NCI-H1105 treated with DMSO at 0.1 percent for 48 hours (cell line): ENCODE results near the gene TNS3.

ENCODE experiments used
- DNase-seq: peaks from one replicate; lab custom pipeline; 2025; lab: John Stamatoyannopoulos, UW

The TNS3 gene

DNA sequence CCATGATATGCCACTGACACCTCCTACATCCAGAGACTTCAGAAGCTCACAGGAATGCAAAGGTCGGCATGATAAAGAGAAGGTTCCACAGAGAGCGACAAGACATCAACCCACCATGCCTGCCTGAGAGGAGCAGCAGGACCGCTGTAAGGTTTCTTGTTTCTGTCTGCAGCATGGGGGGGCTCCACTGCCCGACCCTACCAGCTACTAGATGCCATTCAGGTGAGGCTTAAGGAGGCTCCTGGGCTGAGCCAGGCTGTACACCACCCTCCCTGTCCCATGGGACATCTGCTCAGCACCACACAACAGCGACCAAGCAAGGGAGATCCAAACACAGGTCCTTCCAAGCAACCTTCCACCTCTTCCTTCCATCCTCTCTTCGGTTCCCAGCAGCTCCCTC lies 234.6 kb downstream of the TNS3 start:
- DNase-seq = no peak

DNA sequence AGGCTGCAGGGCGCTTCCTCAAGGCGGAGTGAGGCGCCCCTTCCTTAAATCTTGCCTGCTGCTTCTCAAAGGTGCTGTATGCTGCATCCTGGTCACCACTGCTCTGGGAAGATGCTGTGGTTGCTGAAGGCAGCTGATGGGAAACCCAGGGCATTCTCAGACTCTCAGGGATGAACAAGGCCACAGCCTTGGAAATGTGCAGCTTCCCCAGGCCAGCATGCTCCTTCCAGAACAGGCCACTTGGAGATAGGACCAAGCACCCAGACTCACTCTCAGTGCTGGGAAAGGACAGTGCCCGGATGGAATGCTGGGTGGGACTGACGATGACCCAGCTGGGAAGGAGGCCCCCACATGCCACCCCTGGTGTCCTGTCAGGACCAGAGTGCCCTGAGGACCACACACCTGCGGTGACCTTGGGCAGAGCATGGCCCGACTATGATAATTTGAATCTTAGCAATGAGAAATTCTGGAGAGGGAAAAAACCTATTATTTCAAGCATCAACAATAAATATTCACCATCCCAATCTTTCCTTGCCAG lies 235.5 kb downstream of the TNS3 start:
- DNase-seq = no peak

DNA sequence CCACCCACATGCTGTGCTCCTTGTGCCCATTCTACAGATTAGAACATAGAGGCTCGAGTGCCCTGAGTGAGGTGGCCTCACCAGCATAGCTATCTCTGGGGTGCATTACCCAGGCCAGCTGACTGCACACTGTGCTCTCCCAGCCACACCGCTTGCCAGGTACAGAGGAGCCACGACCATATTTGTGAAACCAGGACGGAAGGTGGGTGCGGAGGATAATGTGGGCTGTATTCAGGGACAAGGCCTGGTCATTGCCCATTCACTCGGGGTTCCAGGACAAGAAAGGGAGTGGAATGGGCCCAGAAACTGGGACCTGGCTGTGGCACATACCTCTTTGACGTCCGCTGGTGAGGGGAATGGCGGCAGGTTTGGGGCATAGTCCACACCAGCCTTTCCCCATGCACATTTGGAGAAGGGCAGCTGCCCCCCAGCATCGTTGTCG lies 236.0 kb downstream of the TNS3 start:
- no peak for DNase-seq

DNA sequence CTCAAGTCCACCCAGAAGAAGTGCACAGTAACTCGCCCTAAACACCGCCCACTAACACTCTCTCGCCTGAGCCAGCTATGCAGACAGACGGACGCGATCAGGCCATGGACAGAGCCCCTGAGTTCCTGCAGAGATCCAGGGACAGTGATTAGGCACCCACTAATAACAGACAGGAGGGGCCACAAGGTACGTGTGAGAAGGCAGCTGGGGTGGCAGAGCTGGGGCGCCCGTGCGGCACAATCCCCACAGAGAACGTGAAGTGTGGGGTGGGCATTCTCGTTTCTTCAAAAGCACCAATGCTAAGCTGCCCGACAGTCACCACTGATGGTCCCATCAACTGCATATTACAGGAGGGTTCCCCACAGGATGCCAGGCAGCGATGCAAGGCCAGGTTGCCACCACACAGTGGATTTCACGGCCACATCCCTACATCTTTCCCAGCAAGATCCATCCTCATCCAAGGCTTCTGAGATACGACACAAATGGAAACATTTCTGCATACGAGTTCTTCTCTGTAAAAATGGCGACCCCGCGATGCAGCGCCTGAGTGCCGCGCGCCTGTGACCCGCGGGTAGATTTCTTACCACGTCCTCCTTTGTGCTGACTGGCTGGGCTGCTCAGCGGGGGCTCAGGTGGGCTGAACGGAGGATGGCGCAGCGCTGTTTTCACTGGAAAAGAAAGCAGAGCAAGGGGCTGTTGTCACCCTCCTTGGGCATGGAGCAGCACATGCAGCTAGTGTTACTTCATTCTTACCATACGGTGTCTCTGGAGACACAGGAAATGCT lies 237.5 kb downstream of the TNS3 start:
- DNase-seq = no peak

DNA sequence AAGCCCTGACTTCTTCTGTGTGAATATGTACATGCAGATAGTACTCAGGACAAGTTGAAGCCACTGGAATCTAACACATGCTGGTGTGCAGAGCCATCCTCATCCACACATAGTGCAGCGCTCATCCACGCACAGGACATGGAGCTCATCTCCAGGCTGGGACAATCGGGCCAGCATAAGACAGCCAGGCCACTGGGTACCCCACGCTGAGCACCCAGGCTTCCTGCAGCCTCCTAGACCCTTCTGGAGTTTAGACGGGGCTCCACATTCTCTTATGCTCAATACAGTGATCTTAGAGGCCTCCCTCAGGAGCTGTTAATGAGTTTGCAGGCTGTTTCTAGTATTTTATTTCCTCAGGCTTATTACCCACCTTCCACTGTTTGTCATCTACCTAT lies 238.9 kb downstream of the TNS3 start:
- no peak for DNase-seq

DNA sequence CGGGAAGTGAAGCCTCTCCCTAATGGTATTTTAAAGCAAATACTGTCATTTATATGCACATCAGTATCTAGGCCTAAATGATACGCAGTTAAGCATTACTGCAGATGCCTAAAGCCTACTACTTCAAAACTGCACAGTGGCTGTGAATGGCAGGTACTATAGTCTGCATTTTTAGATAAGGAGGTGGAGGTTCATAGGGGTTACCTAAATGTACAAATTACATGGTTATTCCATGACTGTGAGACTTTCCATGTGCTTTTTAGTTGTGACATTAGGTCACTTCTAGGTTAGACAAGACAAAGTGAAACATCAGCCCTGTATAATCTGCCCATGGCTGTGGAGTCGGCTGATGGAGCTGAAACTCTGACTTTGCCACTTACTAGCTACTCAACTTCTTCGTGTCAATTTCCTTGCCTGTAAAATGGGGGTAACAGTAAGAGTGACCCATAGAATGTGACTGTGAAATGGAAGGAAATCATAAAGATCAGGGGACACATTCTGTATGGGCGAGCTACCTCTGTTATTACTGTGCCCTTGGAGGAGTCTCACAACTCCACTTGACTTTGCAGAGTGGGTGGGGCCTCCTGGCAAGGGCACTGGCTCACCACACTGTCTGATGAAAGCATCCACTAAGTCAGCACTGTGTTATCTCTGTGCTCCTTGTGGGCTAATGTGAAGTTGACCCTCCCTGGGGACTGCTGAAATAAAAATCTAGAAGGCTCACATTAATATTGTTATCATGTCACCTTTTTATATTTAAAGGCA lies 239.4 kb downstream of the TNS3 start:
- DNase-seq = no peak

DNA sequence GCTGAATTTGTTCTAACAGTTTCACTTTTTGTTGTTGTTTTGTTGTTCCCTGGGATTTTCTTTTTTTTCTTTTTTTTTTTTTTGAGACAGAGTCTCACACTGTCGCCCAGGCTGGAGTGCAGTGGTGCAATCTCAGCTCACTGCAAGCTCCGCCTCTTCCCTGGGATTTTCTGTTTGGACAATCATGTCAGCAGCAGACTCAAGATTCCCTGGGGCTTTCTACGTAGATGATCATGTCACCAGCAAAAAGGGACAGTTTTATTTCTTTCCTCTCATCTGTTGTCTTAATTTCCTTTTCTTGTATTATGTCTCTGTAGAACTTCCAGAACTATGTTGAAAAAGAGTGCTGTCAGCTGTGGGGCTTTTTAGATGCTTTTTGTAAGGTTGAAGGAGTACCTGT lies 241.4 kb downstream of the TNS3 start:
- no peak for DNase-seq

DNA sequence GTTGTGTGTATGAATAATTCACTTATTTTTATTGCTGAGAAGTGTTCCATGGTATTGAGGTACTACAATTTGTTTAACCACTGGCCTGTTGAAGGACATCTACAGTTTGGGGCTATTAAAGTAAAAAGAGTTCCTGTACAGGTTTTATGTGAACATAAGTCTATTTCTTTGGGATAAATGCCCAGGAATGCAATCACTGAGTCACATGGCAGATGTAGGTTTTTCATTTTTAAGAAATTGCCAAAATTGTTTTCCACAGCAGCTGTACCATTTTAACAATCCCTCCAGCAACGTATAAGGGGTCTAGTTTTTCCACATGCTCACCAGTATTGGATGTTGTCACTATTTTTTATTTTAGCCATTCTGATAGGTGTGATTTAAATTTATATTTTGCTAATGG lies 243.9 kb downstream of the TNS3 start:
- DNase-seq = no peak

DNA sequence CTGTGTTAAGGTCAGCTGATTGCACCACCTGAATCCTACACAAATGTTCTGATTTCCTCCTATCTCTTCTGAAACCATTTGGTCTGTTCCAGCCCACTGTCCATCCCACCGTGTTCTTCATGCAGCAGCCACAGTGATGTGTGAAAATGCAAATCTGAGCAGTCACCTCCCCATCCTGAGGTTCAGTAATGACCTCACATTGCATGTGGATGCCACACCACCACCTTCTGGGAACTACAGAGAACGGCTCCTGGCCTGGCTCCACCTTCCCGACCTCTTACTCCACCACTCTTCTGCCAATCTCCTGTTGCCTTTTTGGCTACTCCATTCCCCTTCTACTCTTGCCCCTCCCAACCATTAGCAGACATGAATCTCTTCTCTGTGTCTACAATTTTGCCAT lies 244.4 kb downstream of the TNS3 start:
- no peak for DNase-seq

DNA sequence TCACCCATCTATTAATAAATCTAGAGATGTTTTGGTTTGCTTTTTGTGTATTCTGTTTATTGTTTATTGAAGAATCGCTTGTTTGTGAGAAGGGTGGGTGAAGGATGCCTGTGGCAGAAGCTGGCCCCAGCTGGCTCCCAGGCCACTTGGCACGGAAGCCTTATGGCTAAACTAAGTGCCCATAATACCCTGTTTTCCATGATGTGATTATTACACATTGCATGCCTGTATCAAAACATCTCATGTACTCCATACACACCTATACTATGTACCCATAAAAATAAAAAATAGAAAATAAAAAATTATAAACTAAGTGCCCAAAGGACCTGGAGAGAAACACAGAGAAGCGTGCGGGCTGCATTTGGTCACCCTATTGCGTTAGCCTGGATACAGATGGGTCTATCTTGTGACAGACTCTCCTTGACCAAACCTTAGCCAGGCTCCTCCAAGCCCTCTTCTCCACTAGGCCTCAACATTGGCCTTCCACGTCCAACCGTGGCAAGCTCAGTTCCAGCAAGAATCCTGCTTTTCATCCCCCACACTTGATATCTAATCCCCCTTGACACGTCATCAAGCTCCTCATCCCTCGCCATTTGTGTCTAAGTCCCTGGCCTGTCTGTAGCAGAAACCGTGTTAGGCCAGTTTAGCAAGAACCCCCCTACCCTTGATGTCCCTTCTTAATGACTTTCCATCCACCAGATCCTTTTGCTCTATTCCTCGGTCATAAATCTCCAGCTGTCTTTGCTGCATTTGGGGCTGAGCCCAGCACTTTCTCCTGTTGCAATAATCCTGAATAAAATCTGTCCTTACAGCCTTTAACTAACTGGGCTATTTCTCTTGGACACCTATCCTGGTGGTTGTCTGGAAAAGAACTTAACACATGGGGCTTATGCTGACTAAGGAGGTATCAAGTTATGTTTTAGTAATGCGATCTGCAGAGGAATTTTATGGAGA lies 245.2 kb downstream of the TNS3 start:
- no peak for DNase-seq

DNA sequence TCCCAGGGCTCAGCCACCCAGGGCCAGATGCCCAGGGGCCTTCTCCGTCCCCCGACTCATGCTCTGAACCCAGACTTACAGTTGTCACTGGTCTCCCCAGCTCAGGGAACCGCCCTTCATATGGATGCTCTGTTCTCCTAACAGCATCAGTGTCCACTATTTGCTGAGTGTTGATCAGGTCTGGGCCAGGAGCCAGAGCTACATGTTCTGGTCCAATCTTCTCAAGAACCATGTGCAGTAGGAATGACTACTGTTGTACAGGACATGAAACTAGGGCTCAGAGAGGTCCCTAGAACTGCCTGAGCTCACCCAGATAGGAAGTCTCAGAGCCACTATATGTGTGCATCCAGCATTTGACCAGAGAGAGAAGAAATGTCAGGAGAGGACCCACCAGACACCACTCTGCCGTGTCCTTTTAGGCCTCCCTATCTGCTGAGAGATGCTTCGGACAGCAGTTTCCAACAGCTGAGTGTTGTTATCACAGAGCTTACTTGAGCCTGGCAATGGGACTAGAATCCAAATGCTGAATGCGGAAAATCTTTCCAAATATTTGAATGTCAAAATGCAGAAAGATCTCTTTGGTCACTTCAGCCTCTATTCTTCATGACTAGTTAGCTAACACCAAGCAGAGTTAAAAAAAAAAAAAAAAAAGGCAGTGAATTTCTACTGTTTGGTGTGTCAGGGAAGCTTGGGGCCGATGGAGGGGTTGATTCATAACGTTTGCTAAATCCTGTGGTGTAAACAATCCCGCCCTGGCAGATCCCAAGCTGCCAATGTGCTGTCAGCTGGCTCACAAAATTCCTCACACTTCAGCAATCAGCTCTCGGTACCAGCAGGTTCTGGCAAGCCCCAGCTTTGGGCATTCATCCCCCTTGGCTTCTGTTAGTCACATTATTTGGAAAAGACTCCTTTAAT lies 246.1 kb downstream of the TNS3 start:
- DNase-seq = no peak

DNA sequence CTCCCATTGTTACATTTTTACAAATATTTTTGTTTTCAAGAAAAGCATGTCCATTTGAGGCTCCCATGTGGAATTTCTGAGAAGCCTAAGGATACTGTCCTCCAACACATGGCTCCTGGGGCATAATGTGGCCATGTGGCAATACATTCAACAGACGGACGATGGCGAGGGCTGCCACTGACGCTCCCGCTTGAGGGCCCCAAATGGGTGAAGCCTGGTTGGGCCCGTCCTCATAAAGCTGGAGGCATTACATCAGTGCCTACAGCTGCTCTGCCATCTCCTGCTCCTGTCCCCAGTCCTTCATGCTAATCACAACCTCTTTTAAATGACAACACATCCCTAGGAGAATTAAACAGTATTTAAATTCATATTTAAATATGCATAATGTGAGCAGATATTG lies 246.8 kb downstream of the TNS3 start:
- DNase-seq = no peak

DNA sequence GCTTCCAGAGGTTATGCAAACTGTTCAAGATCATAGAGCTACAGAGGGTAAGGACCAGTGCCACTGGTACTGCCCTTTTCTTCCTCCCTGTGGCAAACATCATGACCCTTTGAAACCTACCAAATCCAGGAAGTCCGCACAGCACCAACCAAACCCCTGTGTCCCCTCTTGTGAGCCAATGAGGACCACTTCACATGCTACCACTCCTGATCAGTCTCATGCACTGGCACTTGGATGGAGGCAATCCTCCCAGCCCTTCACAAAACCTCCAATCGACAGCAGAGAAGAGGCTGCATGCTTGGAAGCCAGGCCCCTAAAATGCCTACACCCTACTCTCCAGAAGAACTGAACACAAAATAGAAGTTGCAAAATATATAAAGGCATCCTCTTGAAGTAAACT lies 248.0 kb downstream of the TNS3 start:
- no peak for DNase-seq

DNA sequence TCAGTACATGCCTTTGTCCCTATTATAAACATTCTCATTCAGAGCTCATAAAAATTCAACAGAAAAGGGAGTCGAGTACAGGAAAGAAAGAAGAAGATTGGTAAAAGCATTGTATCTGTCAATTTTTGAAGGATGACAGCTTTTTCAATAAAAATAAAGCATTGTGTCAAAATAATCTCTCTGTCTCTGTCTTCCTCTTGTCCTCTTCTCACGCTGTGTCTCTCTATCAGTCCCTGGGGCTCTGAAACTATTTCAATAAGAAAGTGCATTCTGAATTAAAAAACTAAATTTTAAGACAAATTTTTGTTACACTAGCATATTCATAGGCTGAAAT lies 248.4 kb downstream of the TNS3 start:
- DNase-seq = no peak

DNA sequence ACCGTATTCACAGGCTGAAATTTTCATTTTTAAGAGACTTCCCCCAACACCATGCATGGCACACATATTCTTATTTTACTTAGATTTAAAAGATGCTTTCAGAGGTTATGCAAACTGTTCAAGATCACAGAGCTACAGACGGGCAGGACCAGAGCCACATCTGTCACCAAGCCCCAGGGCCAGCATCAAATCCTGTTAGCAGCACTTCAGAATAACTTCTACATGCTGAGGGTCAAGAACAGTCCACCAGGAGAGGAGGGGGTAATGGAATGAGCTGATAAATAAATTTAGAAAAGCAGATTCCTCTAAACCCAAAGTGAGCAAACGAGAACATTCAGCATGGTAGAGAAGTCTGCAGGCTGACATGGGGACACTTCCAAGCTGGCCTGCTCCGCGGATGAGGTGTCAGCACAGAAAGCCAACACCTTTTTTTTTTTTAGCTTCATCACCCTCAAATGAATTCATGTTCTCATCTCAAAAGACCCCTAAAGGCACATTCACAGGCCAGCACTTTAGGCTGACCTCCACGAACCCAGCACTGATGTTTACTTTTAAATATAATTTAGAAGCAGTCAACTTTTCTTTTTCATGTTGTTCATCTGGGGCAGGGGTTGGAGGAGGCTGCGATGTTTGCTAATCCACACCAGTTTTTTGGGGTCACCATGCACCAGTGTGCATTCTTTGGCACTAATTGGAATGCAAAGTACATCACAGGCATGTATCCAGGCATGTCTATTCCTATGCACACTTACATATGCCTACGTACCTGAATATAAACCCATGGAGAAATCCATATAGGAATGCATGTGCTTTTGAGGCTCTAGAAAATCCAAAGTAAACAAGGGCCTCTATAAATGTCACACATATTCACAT lies 249.0 kb downstream of the TNS3 start:
- DNase-seq = no peak

DNA sequence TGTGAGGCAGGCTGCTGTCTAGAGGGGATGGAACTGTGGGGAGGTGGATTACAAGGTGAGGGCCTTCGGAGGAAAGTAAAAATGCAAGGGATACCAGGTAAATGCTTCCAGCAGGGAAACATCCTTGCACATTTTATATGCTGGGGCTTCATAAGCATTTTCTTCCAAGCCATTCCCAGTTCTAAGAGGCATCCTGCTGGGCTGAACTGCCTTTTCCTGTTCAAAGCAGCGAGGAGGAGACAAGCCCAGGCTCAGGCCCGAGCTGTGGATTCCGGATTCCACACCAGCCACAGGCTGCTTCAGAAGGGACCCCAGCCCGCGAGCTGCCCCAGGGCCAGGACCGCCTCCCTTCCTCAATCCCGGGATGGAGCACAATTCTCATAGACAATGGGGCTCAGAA lies 249.7 kb downstream of the TNS3 start:
- no peak for DNase-seq

DNA sequence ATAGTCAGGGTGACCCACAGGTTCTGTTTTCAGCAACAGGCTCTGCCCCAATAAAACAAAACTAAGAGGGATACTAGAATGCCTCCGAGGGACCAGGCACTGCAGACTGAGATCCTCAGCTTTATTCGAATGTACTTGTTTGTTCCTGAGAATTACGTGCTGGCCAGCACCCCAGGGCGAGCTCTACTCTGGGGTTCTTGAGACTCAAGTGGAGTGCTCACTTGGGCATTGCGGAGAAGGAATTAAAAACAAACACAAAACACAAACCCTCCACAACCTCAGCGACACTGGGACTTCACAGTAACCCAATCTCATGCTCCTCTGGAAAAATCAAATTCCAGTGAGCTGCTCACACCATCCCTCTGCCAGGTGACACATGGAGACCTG lies 250.7 kb downstream of the TNS3 start:
- DNase-seq = no peak

DNA sequence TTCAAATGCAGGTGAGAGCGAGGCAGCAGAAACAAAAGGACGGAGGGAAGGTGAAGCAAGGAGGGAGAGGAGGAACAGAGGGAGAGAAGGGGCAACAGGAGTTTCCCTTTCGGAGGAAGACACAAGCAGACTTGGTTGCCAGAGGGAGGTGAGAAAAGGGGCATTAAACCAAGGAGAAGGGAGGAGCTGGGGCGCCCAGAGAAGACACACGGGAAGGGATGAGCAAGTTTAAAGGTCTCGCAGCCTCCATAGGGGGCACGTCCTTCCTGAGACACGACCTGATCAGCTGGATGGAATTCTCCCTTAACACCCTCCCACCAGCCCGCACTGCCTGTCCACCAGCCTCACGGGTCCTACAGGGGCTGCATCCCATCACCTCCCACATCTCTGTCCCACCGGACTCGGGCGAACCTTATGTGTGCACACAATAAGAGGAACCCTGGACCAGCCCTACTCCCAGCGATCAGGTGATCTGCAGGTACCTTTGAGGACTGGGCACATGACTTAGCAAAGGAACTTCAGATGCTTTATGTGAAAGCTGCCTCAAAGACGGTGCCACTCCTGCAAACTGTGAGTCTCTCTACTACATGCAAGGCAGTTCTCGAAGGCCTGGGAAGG lies 251.2 kb downstream of the TNS3 start:
- no peak for DNase-seq

DNA sequence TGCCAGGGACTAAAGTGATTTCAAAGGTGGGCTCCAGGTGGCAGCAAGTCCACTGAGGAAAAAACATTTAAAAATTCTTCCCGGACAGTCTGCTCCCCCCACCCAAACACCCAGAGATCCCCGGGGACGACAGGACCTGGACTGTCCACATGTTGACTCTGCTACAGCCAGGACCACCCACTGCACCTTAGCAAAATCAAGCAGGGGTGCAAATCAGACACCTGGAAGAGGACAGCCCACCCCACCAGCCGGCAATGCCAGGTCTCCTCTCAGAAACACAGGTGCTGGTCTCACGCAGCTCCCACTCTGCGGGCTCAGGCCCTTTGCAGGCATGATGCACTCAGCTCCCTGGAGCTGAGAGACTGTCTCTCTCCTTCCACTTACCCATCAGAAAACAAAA lies 251.9 kb downstream of the TNS3 start:
- DNase-seq = no peak
